Activated CD4-positive, alpha-beta T cell treated with anti-CD3 and anti-CD28 coated beads, Interleukin-2, amount 50 U/mL, for 1 hour (primary cell): ENCODE data around the gene CNDP2.
A peak's percentile ranks its signal among the peaks of the same experiment; 100 is the strongest.
"Not testable (repeated sequence)": the region's sequence is repeated elsewhere in the genome, so short reads cannot be mapped to it uniquely, and the experiment has no call there.

Experiments used
- DNase-seq: peaks from one replicate; pipeline ENCODE4 v3.0.0-alpha.2; 2020

The CNDP2 gene

DNA sequence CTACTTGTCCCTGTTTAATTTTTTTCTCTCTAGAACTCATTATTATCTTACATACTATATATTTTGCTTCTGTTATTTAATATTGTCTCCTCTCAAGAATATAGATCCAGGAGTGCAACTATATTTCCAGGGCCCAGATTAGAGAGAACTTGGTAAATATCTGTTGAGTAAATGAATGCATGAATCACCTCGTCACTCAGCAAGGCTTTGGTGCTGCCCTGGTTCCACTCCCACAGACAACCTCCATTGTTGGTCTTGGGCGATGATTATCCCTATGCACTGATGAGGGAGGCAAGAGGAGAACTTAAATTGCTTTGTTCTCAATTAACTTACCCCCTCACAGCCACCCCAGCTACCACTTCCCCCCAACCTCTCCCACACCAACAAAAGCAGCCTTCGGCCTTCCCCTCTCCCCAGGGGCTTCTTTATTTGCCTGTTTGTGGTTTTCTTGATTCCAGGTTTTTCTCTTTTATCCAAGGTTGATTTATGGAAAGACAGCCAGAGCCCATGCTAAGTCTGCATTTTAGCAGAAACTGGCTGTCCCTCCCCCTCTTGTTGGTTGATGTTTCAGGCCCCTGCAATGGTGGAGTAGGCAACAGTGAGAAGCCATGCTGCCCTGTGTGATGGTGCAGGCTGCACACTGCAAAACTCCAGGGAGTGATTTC lies 22.1 kb upstream of the CNDP2 start:
- DNase-seq = no peak

DNA sequence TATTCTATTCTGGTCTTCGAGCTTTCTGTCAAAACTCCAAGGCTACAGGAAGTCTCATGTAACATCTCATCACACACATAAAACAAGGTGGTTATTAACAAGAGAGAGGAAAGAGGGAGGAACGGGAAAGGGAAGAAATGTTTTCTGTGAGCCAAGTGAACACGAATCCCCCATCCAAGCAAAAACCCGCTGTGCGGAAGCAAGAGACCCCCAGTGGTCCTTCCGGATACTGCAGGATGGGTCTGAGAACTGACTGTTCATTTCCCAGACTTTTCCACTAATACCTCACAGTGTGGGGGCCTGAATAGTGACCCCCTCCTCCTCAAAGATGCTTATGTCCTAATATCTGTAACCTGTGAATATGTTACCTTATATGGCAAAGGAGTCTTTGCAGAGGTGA lies 20.0 kb upstream of the CNDP2 start:
- DNase-seq = no peak

DNA sequence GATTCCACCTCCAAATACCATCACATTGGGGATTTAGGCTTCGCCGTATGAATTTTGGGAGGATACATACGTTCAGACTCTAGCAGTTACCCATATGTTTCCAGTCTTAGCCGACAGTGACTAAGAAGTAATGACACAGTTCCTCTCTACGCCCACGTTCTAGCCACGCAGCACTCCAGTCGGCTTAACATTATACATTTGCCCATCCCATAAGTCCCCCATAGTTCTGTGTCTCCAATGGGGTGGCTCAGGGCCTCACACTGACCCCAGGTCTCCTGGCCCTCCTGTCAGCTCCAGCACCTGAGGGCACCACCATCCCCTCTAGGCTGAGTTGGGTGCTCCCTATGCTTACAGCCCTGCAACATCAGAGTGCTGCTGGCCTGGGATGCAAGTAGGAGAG lies 18.4 kb upstream of the CNDP2 start:
- DNase-seq = no peak

DNA sequence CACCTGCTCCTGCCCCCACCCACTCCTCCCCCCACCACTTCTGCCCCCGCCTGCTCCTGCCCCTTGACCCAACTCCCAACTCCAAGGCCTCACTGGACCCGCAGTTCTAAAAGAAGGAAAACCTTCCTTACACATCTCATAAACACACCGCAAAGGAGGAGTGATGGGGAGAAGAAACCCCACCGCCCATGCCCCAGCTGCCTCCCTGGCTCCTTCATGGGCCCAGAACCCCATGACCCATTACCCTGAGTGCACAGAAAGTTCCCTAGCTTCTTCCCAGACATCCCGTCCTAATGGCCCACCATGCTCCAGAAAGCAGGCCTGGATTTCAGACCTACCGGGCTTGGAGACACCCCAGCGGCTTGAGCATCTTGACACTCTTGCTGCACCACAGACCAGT lies 17.8 kb upstream of the CNDP2 start:
- no peak for DNase-seq

DNA sequence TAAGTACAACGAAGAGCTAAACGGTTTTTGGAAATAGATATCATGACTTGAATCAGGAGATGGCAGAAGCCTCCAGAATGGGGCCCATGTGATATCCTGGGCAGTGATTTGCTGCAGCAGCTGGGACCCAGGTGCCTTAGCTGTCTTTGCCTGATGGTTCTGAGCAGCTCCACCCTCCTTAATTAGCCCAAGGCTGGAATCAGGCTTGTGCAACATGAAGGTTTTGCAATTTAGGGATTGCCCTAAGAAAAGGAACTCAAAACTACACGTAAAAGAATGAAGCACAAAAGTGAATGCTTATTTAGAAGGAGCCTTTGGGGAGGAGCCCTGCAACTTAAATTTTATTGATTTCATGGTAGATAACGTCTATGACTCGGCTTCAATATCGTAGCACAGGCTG lies 17.3 kb upstream of the CNDP2 start:
- DNase-seq = no peak

DNA sequence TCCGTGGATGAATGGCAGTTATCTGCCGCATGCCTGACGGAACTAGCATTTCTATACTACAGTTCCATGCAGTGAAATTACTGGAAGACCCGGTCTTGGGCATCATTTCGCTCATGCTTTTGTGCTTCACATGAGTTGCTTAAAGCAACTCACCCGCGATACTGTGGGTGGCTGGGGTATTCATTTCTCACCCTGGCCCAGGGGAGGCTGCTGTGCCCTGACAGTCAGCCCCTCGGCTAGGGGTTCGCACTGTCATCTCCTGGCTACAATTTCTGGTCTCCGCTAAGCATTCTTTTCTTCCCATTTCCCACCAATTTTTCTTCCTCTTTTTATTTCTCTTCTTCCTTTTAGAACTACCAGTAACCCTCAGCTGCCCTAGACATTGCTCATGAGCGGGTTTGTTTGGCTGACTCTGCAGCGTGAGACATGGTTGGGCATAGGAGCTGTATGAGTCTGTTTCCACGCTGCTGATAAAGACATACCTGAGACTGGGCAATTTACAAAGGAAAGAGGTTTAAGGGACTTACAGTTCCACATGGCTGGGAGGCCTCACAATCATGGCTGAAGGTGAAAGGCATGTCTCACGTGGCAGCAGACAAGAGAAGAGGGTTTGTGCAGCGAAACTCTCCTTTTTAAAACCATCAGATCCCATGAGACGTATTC lies 16.5 kb upstream of the CNDP2 start:
- no peak for DNase-seq

DNA sequence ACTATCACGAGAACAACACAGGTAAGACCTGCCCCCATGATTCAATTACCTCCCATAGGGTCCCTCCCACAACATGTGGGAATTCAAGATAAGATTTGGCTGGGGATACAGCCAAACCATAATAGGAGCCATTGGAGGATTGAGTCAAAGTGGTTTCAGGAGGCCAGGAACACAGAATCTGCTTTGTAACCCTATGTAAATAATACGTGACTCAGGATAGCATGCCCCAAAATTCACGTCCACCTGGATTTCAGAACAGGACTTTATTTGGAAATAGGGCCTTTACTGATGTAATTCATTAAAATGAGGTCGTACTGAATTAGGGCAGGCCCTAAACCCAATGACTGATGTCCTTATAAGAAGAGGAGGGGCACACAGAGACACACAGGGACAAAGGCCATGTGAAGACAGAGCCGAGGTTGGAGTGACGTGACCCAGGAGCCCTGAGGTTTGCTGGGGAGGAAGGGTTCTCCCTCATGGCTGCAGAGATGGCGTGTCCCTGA lies 16.0 kb upstream of the CNDP2 start:
- no peak for DNase-seq

DNA sequence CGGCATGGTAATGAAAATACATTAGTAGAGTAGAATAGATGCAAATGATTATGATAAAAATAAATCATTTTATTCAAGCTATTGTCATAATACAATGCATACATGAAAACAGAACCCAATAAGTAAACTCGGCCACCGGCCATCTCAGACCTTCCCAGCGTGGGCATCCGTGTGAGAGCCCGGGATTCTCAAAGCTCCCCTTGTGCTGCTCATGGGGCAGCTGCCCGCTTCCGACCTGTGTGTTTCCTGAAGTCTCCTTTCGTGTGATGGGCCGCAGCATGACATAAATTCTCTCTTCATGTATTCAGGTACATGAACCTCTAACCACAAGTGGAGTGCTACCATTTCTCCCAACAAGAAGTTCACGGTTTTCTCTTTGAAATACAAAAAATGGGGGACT lies 13.5 kb upstream of the CNDP2 start:
- no peak for DNase-seq

DNA sequence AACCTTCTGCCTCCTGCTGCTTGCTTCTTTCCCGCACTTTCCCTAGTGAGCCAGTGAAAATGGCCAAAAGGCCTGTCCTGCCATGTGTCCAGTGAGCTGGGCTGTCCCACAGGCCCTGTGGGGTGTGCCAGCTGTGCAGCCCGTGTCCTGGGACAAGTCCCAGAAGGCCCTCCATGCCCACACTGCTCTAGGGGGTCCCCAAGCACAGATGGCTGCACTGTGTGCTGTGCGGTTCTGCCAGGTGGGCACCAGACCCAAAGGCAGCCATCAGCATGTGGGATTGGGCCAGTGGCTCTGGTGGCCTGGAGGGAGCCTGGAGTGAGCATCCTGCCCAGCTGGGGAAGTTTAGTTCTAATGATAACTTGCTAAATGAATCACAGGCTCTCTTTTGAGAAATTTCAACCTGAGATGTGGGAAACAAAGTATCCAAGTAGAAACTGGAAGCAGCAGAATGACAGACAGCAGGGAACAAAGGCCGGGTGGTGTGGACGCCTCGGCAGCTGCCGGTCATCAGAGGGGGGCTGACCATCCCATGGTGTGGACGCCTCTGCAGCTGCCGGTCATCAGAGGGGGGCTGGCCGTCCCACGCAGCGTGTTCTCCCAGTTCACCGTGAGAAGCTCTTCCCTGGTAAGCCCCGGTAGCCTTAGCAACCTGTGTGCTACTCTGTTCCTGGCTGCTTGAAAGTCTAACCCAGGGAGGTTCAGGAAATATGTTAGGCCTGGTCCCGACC lies 9.9 kb upstream of the CNDP2 start:
- DNase-seq = no peak

DNA sequence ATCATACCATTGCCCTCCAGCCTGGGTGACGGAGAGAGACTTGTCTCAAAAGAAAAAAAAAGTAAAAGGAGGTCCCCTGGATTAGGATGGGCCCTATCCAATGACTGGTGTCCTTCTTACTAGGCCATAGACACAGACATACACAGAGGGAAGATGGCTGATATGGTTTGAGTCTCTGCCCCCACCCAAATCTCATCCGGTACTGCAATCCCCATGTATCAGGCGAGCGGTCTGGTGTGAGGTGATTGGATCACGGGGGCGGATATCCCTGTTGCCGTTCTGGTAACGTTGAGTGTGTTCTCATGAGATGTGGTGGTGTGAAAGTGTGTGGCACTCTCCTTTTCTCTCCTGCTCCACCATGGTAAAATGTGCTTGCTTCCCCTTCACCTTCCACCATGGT lies 7.8 kb upstream of the CNDP2 start:
- DNase-seq = no peak

DNA sequence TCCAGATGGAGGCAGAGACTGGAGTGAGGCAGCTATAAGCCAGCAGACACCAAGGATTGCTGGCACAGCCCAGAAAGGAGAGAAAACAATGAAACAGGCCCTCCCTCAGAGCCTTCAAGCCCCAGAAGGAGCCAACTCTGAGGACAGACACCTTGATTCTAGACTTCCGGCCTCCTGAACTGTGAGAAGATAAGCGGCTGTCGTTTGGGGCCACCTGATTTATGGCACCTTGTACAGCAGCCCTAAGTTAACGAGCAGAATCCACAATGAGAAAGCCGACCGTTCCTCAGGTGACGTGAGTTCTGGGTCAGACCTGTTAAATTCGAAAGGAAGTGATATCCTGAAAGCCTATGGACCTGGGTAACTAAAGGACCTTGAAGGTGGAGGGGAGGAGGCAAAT lies 7.3 kb upstream of the CNDP2 start:
- no peak for DNase-seq

DNA sequence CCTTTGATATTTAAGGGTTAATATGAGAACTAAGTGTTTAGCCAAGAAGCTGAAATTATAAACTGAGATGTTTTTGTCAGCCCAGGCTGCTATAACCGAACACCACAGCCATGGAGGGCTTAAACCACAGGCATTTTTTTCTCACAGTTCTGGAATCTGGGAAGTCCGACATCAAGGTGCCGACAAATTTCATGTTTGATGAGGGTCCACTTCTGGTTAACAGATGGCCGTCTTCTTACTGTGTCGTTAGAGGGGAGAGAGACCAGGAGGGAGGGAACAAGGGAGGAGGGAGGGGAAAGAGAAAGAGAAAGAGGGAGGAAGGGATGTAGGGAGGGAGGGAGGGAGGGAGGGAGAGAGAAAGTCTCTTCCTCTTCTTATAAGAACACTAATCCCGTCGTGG lies 6.5 kb upstream of the CNDP2 start:
- no peak for DNase-seq

DNA sequence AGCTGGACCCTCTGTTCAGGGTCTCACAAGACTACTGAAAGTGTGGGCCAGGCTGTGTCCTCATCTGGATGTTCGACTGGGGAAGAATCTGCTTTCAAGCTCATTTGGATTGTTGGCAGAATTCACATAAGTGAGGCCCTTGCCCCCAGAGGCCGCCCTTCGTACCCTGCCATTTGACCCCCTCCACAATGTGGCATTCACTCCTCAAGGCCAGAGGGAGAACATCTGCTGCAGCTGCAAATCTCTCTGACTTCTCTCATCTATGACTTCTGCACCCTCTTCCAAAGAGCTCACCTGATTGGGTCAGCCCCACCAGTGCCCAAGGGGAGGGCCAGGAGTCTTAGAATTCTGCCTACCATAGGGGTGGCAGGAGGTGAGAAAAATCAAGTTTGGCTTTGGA lies 3.9 kb upstream of the CNDP2 start:
- no peak for DNase-seq

DNA sequence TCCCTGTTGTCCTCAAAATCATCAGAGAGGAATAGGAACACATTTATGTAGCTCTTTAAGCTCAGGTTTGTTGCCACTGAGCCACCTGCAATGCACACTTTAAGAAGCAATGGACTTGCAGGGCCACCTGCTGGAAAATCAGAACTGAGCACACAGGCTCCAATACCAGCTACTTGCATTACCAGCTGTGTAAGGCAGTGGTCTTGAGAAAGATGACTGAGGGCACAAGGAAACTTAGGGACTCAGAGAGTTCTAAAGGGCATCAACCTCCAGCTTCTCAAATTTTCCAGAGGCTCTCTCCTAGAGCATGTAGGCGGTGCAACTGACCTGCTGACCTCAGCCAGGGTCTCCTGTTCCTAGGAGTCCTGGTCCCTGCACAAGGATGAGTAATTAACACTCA lies 2.5 kb upstream of the CNDP2 start:
- peak; percentile 60 for DNase-seq

DNA sequence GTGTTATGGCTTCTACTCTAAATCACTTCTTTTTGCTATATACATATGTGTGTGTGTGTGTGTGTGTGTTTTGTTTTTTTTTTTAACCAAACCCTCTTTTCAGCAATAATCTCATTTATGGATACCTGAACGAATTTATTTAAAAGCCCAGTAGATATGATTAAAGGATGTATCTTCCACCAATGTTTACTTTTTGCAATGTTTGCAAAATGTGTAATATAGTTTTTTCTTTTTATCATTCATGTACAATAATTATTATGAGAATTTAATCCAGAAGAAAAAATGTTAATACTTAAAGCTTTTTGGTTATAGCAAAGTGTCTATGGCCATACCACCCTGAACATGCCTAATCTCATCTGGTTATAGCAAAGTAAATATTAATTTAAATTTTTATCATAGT lies 1.6 kb upstream of the CNDP2 start:
- DNase-seq = no peak

DNA sequence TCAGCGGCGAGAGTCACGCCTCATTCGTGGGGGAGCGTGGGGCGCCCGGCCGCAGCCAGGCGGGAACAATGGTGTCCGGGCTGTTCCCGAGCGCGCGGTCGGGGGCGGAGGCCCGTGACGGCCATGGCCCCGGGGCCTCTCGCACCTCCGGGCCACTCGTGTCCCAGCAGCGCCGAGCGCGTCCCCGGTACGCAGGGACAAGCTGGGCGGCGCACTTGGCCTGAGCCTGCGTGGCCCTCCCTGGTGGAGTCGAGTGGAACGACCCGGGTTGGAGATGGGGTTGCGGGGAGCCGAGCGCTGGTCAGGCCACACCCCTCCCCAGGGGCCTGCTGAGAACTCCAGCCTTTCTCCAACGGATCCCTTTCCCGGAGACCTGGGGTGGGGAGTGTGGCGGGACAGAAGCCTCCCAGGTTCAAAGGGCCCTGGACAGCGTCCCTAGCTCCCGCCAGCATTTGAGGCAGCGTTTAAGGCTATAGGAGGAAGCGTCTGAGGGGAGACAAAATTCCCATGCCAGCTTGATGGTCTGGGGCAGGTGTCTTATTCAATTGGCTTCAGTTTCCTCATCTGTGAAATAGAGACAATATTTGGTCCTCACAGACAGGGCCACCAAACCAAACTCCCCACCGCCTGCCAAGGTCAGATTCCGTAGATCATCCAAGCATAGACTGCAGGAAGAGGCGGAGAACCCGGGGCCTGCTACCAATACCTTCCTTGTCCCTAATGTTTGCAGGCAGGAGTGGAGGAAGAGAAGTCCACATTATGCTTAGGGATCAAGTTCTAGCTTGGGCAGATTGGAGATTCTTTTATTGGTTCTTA lies 553 bp downstream of the CNDP2 start:
- peak; percentile 31 for DNase-seq

DNA sequence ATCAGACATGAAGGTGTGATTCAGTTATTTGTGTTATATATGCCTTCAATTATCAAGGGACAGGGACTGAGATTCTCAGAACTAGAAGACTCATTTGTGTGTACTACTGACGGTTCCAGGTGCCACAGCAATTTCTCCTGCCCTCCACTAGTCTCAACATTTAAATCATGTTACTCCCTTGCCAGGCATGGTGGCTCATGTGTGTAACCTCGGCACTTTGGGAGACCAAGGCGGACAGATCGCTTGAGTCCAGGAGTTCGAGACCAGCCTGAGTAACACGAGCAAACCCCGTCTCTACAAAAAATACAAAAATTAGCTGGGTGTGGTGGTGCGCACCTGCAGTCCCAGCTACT lies 1.1 kb downstream of the CNDP2 start:
- DNase-seq = no peak

DNA sequence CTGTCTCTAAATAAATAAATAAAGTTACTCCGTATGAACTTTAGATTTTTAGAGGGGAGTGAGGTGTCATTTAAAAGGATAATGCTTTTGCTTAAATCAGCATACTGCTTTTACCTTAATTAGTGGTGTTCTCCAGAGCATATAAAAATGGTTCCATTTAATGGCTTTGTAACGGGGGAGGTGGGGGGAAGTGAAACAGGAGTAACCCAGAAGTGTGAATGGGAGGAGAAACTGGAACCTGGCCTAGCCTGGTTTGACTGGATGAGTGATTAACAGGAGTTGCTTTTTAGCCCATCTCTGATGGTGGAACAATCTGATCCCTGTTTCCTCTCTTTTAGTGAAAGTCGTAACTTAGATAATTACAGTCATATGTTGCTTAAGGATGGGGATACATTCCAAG lies 1.6 kb downstream of the CNDP2 start:
- no peak for DNase-seq

DNA sequence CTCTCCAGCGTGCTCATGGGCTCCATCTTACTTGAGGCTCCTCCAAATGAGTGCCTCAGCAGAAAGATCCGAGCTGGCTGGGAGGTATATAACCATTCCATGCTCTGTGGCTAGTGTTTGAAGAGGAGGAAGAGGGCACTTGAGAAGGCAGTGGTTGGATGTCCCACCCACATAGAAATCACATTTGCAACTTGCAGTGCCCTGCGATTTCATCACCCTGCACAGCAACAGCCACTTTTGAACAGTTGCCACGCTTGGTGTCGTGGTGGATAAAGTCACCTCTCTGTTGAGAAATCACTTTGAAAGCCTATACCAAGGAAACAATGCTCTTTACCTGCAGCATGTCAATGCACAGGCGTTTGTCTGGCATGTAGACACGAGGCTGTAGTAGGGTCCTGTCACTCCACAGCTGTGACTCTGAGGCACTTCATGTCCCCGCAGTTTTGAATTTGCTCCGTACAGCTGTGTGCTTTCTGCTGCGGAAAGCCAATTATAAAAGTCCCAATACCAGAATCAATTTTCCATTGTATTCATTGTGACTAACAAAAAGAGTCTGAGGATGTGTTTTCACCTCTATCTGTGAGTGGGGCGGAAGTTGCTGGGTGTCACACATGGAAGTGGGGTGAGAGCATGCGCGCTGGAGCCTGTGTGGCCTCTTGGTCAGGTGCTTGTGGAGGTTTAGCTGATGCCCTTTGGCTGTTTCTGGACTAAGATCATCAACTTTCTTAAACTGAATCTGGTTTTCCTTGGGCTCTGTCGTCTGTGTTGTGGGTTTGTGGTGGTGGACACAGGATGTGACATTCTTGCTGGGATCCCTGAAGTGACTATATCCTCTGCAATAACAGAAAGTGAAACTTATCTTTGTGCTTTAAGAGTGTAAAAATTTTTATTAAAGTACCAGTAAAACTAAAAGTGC lies 2.8 kb downstream of the CNDP2 start:
- DNase-seq = peak; percentile 70

DNA sequence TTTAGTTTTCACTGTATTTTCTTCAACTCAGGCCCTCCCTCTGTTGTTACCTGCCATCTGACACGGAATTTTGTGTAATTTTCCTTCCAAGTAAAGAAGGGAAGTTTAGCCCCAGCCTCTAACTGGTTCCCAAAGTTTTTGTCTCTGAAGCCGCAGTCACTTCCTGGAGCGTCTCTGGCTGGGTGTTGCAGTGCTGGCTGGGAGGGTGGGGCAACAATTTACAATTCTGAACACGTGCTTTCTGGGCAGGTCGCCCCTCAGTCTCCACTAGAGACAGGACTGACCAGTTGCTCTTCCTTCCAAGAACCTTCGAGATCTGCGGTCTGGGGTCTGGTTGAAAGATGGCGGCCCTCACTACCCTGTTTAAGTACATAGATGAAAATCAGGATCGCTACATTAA lies 3.5 kb downstream of the CNDP2 start:
- peak; percentile 27 for DNase-seq

DNA sequence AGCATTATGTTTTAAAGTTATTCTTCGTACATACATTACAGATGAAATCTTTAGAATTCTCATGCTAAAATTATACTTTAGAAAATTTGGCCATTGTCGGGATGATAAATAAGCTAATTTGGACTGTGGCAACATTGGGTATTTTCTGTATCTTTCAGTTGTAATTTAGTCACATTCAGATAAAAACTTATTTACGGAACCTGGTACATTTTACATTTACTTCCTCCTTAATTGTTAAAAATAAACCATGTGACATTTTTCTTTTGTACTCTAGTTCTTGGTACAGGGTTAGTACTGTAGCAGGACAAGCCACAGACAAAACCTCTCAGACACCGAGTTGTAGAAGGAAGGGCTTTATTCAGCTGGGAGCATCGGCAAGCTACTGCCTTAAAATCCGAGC lies 4.2 kb downstream of the CNDP2 start:
- no peak for DNase-seq

DNA sequence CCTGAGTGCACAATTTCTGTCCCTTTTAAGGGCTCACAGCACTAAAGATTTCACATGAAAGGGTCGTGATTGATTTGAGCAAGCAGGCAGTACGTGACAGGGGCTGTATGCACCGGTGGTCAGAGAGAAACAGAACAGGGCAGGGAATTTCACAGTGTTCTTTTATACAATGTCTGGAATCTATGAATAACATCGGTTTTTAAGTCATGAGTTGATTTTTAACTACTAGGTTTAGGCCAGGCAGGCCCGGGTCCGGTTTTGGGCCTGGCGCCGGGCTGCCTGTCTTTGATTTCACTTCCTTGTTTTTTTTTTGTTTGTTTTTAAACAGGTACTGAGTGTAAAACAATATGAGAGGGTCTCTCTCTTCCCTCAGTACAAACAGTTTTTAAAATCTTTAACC lies 4.6 kb downstream of the CNDP2 start:
- not testable (repeated sequence) for DNase-seq
